Right lobe of liver (tissue), 4 donors: ENCODE measurements around the gene PITPNM2.

ENCODE experiments used
- CTCF ChIP-seq, 4 donors: fragments of 200-600 bp in 3 of 4; fragments of 450-650 bp in 1 of 4; IDR thresholded peaks; one replicate each; pipeline versions ENCODE4 v1.5.1 to v1.8.0; 2016 to 2022; ENCODE audit warnings: antibody characterized with exemption in 4 of 4, mild to moderate bottlenecking in 2 of 4
- POLR2A ChIP-seq: fragments of 450-650 bp; IDR thresholded peaks from one replicate; pipeline ENCODE4 v1.6.1; 2017; ENCODE audit warnings: antibody characterized with exemption, mild to moderate bottlenecking
- donor health status: DM: no; HTN: no; CAD: no.
- donor health status: DM: no; HTN: no; CAD: no.
- donor health status: DM: no; HTN: yes; CAD: no.

- TF ChIP-seq CTCF (IDR thresholded peaks at IDR 0.05) = no peak
- no peak for TF ChIP-seq POLR2A
Observed at GRCh38 chr12:123148223-123148622, 2.7 kb downstream of the PITPNM2 start.
